Fibroblast of the aortic adventitia (primary cell): Measurements from ENCODE around the gene DCAF5. TPM values are rescaled to one million over a fixed set of nuclear protein-coding genes. Genes with fewer than 3 reads are reported as not detected.

ENCODE experiments used
- DNase-seq: peaks from one replicate; pipeline ENCODE4 v3.0.0-alpha.2; 2010; ENCODE audit warnings: low read depth
- H3K4me3 ChIP-seq: 2 replicates; pipeline ENCODE4 v1.5.1; 2011; ENCODE audit warnings: low read depth, mild to moderate bottlenecking, control low read depth, low read length, moderate library complexity
- CTCF ChIP-seq: IDR thresholded peaks from 2 replicates; pipeline ENCODE4 v1.5.1; 2011; ENCODE audit warnings: mild to moderate bottlenecking, low read length, control low read depth, inconsistent platforms; ENCODE audit not compliant: insufficient read depth
- total RNA-seq: library from RNA; depleted of rRNA; stranded (reverse); fragments of >200 nt; gene quantifications from 2 replicates; pipeline ENCODE4 v1.2.3, GENCODE V29; 2012; ENCODE audit warnings: low replicate concordance

The DCAF5 gene
- total RNA-seq, 1 donor: 25.2 TPM

DNA sequence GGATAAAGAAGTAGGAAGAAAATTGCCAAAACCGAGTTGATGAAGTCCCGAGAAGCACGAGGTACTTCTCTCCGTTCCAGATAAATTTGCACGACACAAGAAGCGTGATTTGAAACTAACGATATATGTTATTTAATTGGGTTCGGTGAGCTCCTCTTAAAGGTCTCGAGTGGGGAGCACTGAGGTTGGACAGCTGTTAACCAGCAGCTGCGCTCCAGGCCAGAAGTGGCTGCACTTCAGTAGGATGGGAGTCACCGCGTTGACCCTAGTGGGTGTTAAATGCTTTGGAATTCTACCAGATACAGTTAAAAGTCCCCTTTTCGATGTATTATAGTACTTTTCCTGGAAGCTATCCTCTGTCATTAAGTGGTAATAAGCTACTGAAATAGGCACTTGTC lies 953 bp upstream of the DCAF5 start:
- peak; percentile 47 for DNase-seq
- TF ChIP-seq CTCF: no peak

DNA sequence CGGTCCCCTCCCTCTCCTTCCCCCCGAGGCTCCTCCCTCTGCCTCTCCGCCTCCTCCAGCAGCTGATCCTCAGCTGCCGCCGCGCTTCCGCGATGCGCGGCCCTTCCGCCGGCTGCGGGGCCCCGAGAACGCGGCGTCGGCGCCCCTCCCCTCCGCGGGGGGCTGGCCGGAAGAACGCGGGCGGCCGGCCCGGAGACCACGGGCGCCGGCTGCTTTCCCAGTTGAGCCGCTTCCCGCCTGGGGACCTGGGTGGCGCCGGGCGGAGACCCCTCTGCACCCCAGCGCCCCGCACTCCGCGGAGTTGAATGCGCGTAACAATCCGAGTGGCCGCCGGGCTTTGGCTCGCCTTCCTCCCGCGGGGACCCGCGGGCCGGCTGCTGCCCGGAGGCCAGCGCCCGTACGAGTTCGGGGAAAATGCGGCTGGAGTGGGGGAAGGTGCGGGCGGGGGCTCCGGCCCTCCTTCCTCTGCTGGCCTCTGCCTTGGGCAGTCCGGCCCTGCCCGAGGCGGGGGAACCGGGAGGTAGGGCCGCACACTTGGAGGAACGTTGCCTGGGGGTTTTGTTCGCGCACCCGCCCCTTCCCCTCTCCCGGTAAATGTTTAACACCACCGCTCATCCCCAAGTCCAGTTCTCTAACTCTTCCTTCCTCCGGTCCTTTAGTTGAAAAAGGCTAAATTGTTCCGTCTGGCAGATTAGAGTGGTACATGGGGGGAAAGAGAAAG lies 393 bp upstream of the DCAF5 start:
- DNase-seq: peak; percentile 90
- peak overlapping the region; percentile 90 for H3K4me3 ChIP-seq
- TF ChIP-seq CTCF: no peak

More for the DNA sequence above, 953 bp upstream of the DCAF5 start:
- peak overlapping the region; percentile 90 for H3K4me3 ChIP-seq

DNA sequence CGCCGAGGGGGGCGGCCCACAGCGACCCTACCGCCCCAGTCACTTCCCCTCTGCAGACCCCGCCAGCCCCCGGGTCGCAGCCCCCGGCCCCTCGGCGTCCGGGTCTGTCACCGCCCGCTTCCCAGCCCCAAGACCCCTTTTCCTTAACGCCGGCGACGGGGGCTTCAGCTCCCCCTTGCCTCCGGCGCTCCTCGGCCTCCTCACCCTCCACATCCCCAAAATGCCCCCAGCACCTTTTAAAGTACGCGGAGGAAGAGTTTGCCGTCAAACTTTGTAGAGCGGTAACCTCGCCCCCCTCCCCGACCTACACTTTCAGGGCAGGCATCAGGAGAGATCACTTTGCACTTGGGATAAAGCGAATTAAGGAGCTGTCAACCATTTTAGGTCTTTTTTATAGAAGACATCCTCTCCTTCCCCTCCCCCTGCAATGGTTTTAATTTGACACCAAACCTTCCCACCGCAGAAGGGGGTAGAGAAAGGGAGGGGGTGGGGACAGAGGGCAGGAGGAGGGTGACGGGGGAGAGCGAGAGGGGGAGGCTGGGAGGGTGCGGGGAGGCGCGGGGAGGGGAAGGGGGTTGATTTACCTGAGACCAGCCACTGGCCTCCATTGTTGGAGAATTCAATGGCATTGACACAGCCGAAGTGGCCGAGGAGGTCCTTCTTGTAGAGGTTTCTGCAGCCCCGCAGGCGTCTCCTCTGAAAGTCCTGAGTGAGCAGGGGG lies 578 bp downstream of the DCAF5 start:
- TF ChIP-seq CTCF: no peak
- DNase-seq: peak; percentile 40
- H3K4me3 ChIP-seq: peak overlapping the region; percentile 90

- peak; percentile 52 for DNase-seq
- peak; percentile 36 for TF ChIP-seq CTCF
- peak overlapping the region; percentile 90 for H3K4me3 ChIP-seq
Measured at GRCh38 chr14:69151458-69152180, 1.3 kb downstream of the DCAF5 start.

DNA sequence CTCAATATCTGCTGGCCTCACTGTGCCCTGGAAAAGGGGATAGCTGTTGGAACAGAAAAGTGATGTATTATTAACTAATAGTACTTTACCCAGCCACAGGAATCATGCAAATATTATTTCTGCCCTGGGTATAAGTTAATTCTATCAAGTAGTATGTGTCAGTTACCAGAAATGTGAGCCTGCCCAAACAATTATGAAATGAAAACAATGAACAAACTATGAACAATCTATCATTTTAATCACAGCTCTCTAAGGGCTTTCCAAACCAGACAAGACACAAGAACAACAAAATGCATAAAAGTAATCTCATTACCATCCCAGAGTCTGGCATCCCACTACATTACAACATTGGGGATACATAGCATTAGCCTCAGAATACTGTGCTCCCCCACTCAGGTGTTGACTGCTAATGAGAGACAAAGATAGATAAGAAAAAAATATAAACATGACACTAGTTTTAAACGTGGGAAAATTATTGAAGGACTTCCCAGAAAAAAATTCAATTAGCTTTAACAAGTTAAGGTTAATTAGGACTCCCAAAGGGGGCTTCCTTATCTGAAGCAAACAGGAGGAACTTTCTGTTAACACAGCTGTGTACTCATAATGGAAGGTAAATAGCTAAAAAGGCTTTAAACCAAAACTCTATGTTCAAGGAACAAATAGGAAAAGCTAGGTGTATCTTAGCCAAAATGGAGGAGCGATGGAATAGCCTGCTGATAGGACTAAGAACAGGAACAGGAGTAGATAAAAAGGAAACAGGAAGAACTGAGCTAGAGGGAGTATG lies 3.3 kb downstream of the DCAF5 start:
- no peak overlapping the region for H3K4me3 ChIP-seq
- TF ChIP-seq CTCF: no peak

DNA sequence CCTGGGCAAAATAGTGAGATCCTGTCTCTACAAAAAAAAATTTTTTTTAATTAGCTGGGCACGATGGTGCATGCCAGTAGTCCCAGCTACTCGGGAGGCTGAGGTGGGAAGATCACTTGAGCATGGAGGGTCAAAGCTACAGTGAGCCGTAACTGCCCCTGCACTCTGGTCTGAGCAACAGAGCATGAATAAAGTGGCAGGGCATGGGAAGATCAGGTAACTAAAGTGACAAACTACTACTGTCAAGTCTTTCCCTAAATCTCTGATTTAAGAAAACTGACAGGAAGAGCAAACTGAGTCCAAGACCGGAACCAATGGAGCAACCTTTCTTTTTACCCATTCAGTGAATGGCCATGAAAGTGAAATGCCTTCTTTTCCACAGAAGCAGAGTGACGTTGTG lies 10.8 kb downstream of the DCAF5 start:
- no peak overlapping the region for H3K4me3 ChIP-seq
- no peak for DNase-seq
- TF ChIP-seq CTCF: no peak

More for the DNA sequence above, 3.3 kb downstream of the DCAF5 start:
- peak; percentile 38 for DNase-seq
